Smooth muscle cell (in vitro differentiated cells): ENCODE measurements around the gene RAMP1. TPM values are rescaled to one million over a fixed set of nuclear protein-coding genes. Genes with fewer than 3 reads are reported as not detected.

Experiments used
- DNase-seq: peaks from one replicate; lab custom pipeline; 2025; ENCODE audit not compliant: unreplicated experiment; lab: John Stamatoyannopoulos, UW
- H2AFZ ChIP-seq: fragments of 200-600 bp; sonication (generic); 2 replicates; pipeline ENCODE4 v1.6.0; 2016; ENCODE audit warnings: antibody characterized with exemption, low read depth, mild to moderate bottlenecking
- H3F3A ChIP-seq: fragments of 200-600 bp; sonication (generic); 2 replicates; pipeline ENCODE4 v1.6.0; 2017; ENCODE audit warnings: antibody characterized with exemption, low read depth
- H3K27ac ChIP-seq: fragments of 200-600 bp; sonication (generic); 2 replicates; pipeline ENCODE4 v1.5.1; 2016; ENCODE audit warnings: low read depth, mild to moderate bottlenecking
- H3K27me3 ChIP-seq: fragments of 200-600 bp; sonication (generic); 2 replicates; pipeline ENCODE4 v1.6.1; 2016; ENCODE audit warnings: low read depth, mild to moderate bottlenecking
- H3K36me3 ChIP-seq: fragments of 200-600 bp; sonication (generic); 2 replicates; pipeline ENCODE4 v1.5.1; 2016; ENCODE audit warnings: low read depth
- H3K4me1 ChIP-seq: fragments of 200-600 bp; sonication (generic); 2 replicates; pipeline ENCODE4 v1.5.1; 2016; ENCODE audit warnings: low read depth
- H3K4me2 ChIP-seq: fragments of 200-600 bp; sonication (generic); 2 replicates; pipeline ENCODE4 v1.6.0; 2016; ENCODE audit warnings: mild to moderate bottlenecking
- H3K4me3 ChIP-seq: fragments of 200-600 bp; sonication (generic); 2 replicates; pipeline ENCODE4 v1.5.1; 2016; ENCODE audit warnings: mild to moderate bottlenecking
- H3K79me2 ChIP-seq: fragments of 200-600 bp; sonication (generic); 2 replicates; pipeline ENCODE4 v1.6.0; 2016; ENCODE audit warnings: low read depth, mild to moderate bottlenecking
- H3K9ac ChIP-seq: fragments of 200-600 bp; sonication (generic); 2 replicates; pipeline ENCODE4 v1.6.0; 2016; ENCODE audit warnings: low read depth
- H3K9me3 ChIP-seq: fragments of 200-600 bp; sonication (generic); replicated peaks from 2 replicates; pipeline ENCODE4 v1.5.1; 2016; ENCODE audit warnings: low read depth
- H4K20me1 ChIP-seq: fragments of 200-600 bp; sonication (generic); 2 replicates; pipeline ENCODE4 v1.6.0; 2016; ENCODE audit warnings: low read depth
- WGBS: methylation state at CpG from one replicate; pipeline ENCODE4 v1.1.7; 2016; ENCODE audit warnings: low lambda C conversion rate; 5-methylcytosine and 5-hydroxymethylcytosine counted together
- polyA plus RNA-seq: library from polyadenylated mRNA; unstranded; fragments of >200 nt; fragmentation: Nextera tagmentation; extraction: Ambion mirVana; gene quantifications from 2 replicates; pipeline ENCODE4 v1.2.1, GENCODE V29; 2016
- total RNA-seq: library from RNA; depleted of rRNA; stranded (reverse); fragments of >200 nt; gene quantifications from 2 replicates; pipeline ENCODE4 v1.2.3, GENCODE V29; 2014
- TF ChIP-seq, protein P1 (sequence below): fragments of 200-600 bp; sonication (generic); IDR thresholded peaks from 2 replicates; pipeline ENCODE4 v1.5.1; 2017; ENCODE audit warnings: borderline replicate concordance, mild to moderate bottlenecking, antibody characterized with exemption; ENCODE audit not compliant: insufficient read depth, poor library complexity, severe bottlenecking

Gene RAMP1
- total and polyA plus RNA-seq, 2 experiments from 2014 or later, result 24.0 to 70.8 TPM

DNA sequence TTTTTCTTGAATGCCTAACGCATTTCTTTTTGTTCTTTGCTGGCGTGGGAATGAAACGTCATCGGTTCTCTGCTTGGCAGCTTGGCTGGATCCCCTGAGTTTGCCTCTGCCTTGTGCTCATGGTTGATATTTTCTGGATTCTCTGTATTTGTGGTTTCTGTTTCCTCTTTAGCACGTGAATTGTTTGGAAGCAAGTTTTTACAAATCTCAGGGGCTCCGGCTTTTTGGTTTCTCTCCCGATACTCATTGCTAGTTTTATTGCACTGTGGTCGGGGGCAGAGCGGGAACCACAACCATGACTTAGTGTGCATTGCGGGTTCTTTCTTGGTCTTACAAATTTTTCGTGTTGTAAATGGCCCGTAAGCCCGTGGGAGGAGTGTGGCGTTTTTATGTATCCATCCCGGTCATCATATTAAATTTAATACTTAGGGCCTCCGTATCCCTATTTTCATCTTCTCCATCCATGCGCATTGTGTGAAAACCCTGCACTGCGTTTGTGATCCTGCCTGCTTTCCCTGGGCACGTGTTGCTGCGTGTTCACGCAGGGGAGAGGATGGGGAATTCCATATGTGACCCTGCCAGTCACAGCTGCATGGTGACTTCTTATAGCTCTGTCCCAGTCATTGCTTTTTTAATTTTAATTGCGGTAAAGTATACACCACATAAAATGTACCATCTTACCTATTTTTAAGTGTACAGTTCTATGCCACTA lies 9.4 kb downstream of the RAMP1 start:
- Histone ChIP-seq H3K4me2 (peak overlapping the region; percentile 48), H3K4me3 (no peak overlapping the region), H3K36me3 (no peaks in the 10 kb centered on the region), H3K27me3 (no peaks in the 10 kb centered on the region), H3K79me2 (no peaks in the 10 kb centered on the region), H3K27ac (peak overlapping the region; percentile 97), H4K20me1 (no peaks in the 10 kb centered on the region), H2AFZ (no peak overlapping the region), H3K9ac (no peak overlapping the region), H3F3A (peaks cover 9% of the 10 kb centered on the region), H3K4me1 (peaks cover 12% of the 10 kb centered on the region), H3K9me3 (no peaks in the 10 kb centered on the region)
- no peak for DNase-seq
- WGBS, result 60% methylated on average over 22 of the region's 22 CpGs
- TF ChIP-seq, protein P1, sequence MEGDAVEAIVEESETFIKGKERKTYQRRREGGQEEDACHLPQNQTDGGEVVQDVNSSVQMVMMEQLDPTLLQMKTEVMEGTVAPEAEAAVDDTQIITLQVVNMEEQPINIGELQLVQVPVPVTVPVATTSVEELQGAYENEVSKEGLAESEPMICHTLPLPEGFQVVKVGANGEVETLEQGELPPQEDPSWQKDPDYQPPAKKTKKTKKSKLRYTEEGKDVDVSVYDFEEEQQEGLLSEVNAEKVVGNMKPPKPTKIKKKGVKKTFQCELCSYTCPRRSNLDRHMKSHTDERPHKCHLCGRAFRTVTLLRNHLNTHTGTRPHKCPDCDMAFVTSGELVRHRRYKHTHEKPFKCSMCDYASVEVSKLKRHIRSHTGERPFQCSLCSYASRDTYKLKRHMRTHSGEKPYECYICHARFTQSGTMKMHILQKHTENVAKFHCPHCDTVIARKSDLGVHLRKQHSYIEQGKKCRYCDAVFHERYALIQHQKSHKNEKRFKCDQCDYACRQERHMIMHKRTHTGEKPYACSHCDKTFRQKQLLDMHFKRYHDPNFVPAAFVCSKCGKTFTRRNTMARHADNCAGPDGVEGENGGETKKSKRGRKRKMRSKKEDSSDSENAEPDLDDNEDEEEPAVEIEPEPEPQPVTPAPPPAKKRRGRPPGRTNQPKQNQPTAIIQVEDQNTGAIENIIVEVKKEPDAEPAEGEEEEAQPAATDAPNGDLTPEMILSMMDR, result no peak

DNA sequence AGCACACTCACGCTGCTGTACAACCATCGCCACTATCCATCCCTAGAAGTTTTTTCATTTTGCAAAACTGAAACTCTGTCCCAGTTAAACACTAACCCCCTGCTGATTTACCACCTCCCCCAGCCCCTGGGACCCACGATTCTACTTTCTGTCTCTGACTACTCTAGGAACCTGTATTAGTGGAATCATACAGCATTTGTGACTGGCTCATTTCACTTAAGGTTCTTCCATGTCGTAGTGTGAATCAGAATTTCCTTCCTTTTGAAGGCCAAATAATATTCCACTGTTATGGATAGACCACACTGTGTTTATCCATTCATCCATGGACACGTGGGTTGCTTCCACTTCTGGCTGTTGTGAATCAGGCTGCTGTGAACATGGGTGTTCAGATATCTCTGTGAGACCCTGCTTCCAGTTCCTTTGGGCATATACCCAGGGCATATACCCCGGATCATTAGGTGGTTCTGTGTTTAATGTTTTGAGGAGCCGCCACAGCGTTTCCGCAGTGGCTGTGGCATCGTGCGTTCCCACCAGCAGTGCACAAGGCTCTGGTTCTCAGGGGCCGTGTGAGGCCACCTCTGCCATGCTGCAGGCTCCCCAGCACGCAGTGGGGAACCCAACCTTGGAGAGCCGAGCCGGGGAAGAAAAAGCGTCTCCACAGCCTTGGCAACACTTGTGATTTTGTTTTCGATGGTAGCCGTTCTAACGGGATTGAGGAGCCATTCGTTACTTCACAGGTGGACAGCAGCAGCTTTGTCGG lies 10.1 kb downstream of the RAMP1 start:
- H3K79me2 ChIP-seq, result no peaks in the 10 kb centered on the region
- no peak overlapping the region for H3K4me2 ChIP-seq
- H4K20me1 ChIP-seq, result no peaks in the 10 kb centered on the region
- no peak overlapping the region for H3K27ac ChIP-seq
- 91% methylated on average over 21 of the region's 21 CpGs for WGBS
- no peak overlapping the region for H3K9ac ChIP-seq
- H3K27me3 ChIP-seq, result no peaks in the 10 kb centered on the region
- TF ChIP-seq, protein P1, result no peak
- no peaks in the 10 kb centered on the region for H3K9me3 ChIP-seq
- H3K4me3 ChIP-seq, result no peak overlapping the region
- no peak for DNase-seq
- no peak overlapping the region for H2AFZ ChIP-seq
- H3K36me3 ChIP-seq, result no peaks in the 10 kb centered on the region
- peaks cover 14% of the 10 kb centered on the region for H3K4me1 ChIP-seq
- H3F3A ChIP-seq, result peaks cover 9% of the 10 kb centered on the region

DNA sequence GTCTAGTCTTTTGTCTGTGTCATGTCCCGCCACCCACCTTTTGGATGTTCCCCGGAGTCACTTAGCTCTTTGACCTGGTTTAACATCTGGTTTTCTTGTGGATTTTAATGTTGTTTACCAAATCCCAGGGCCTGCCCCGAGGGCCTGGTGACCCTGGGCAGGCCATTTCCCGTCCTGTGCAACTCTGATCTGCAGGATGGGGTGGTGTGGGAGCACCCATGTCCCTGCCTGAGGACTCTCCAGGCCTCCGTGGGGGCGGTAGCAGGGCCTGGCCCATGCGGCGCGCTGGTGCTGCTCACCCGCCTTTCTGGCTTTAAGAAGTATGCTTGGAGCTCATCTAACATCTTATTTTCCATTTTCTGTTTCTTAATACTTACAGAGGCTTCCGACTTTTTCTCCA lies 10.7 kb downstream of the RAMP1 start:
- H3K36me3 ChIP-seq, result no peaks in the 10 kb centered on the region
- H3K9ac ChIP-seq, result no peak overlapping the region
- DNase-seq, result no peak
- TF ChIP-seq, protein P1, result no peak
- no peaks in the 10 kb centered on the region for H3K9me3 ChIP-seq
- no peak overlapping the region for H3K4me3 ChIP-seq
- H3K27ac ChIP-seq, result no peak overlapping the region
- no peaks in the 10 kb centered on the region for H3K27me3 ChIP-seq
- no peak overlapping the region for H3K4me2 ChIP-seq
- WGBS, result 68% methylated on average over 11 of the region's 11 CpGs
- H3F3A ChIP-seq, result peaks cover 9% of the 10 kb centered on the region
- no peaks in the 10 kb centered on the region for H4K20me1 ChIP-seq
- no peaks in the 10 kb centered on the region for H3K79me2 ChIP-seq
- H2AFZ ChIP-seq, result no peak overlapping the region
- peaks cover 14% of the 10 kb centered on the region for H3K4me1 ChIP-seq
